HEK293T (cell line): Measurements from ENCODE around the gene UBE2N.
"Not testable (repeated sequence)": the region's sequence is repeated elsewhere in the genome, so short reads cannot be mapped to it uniquely, and the experiment has no call there.

ENCODE experiments used
- BHLHE40 ChIP-seq: fragments of 450-650 bp; IDR thresholded peaks from 2 replicates; pipeline ENCODE4 v1.6.1; 2016; ENCODE audit warnings: mild to moderate bottlenecking, moderate library complexity, borderline replicate concordance
- CTBP1 ChIP-seq: fragments of 450-650 bp; IDR thresholded peaks from 2 replicates; pipeline ENCODE4 v1.6.1; 2016; ENCODE audit warnings: borderline replicate concordance
- ELF4 ChIP-seq: fragments of 450-650 bp; IDR thresholded peaks from 2 replicates; pipeline ENCODE4 v1.6.1; 2017; ENCODE audit warnings: antibody characterized with exemption
- FOXK2 ChIP-seq: fragments of 450-650 bp; IDR thresholded peaks from 2 replicates; pipeline ENCODE4 v1.6.1; 2016; ENCODE audit warnings: mild to moderate bottlenecking
- FOXM1 ChIP-seq: fragments of 450-650 bp; IDR thresholded peaks from 2 replicates; pipeline ENCODE4 v1.6.1; 2017; ENCODE audit warnings: mild to moderate bottlenecking, borderline replicate concordance
- HDGF ChIP-seq: fragments of 450-650 bp; IDR thresholded peaks from 2 replicates; pipeline ENCODE4 v1.6.1; 2017; ENCODE audit warnings: antibody characterized with exemption, borderline replicate concordance
- SP1 ChIP-seq: fragments of 450-650 bp; IDR thresholded peaks from 2 replicates; pipeline ENCODE4 v1.6.1; 2017
- SUZ12 ChIP-seq: fragments of 450-650 bp; IDR thresholded peaks from 2 replicates; pipeline ENCODE4 v1.6.1; 2016; ENCODE audit warnings: mild to moderate bottlenecking

- TF ChIP-seq HDGF, FOXM1, ELF4, SUZ12, SP1, BHLHE40, FOXK2, CTBP1: not testable (repeated sequence)
These were observed 29.4 kb downstream of the UBE2N start for GRCh38 chr12:93412396-93412795.
